CD14-positive monocyte (primary cell): ENCODE results near the gene RP2. TPM values are rescaled to one million over a fixed set of nuclear protein-coding genes. Genes with fewer than 3 reads are reported as not detected.

Experiments used
- DNase-seq, 3 donors: peaks; one replicate each; pipeline ENCODE4 v3.0.0-alpha.2; 2011 to 2022
- H2AFZ ChIP-seq: 2 replicates; pipeline ENCODE4 v1.6.0; 2012; ENCODE audit warnings: mild to moderate bottlenecking, low read depth, low read length, inconsistent platforms; ENCODE audit not compliant: insufficient read depth, poor library complexity, severe bottlenecking
- H3K27ac ChIP-seq, 2 donors: 1 replicate in 1 of 2; 2 replicates in 1 of 2; pipeline ENCODE4 v1.5.1; 2012 to 2013; ENCODE audit warnings: low read length in 2 of 2, control low read depth in 1 of 2, inconsistent platforms in 1 of 2, low read depth in 1 of 2, mild to moderate bottlenecking in 1 of 2
- H3K27me3 ChIP-seq, 2 donors: one replicate each; pipeline versions ENCODE4 v1.6.0 to v1.6.1; 2011 to 2013; ENCODE audit warnings: low read length in 2 of 2; ENCODE audit not compliant: control insufficient read depth in 2 of 2, insufficient read depth in 2 of 2
- H3K36me3 ChIP-seq, 2 donors: replicated peaks in 1 of 2; 1 replicate in 1 of 2; 2 replicates in 1 of 2; pipeline versions ENCODE4 v1.5.1 to v1.6.1; 2012 to 2013; ENCODE audit warnings: low read length in 2 of 2, control low read depth in 1 of 2, inconsistent platforms in 1 of 2, mild to moderate bottlenecking in 1 of 2; ENCODE audit not compliant: insufficient read depth in 2 of 2, control insufficient read depth in 1 of 2
- H3K4me1 ChIP-seq, 2 donors: 1 replicate in 1 of 2; 2 replicates in 1 of 2; pipeline versions ENCODE4 v1.5.1 to v1.6.1; 2012 to 2013; ENCODE audit warnings: low read length in 2 of 2, control low read depth in 1 of 2, inconsistent platforms in 1 of 2, mild to moderate bottlenecking in 1 of 2, moderate library complexity in 1 of 2; ENCODE audit not compliant: insufficient read depth in 2 of 2, control insufficient read depth in 1 of 2
- H3K4me2 ChIP-seq: replicated peaks from 2 replicates; pipeline ENCODE3; 2012; ENCODE audit warnings: low read length, moderate library complexity, mild to moderate bottlenecking; ENCODE audit not compliant: poor library complexity, severe bottlenecking; ENCODE audit errors: extremely low read depth
- H3K4me3 ChIP-seq, 3 experiments: fragments of 200-600 bp in 1 of 3; sonication (generic) in 1 of 3; replicated peaks in 1 of 3; 1 replicate in 2 of 3; 2 replicates in 1 of 3; pipeline ENCODE4 v1.5.1; 2011 to 2013; ENCODE audit warnings: low read length in 3 of 3, mild to moderate bottlenecking in 3 of 3, control low read depth in 2 of 3, low read depth in 2 of 3, inconsistent platforms in 1 of 3, moderate library complexity in 1 of 3
- H3K79me2 ChIP-seq: 2 replicates; pipeline ENCODE4 v1.6.0; 2012; ENCODE audit warnings: mild to moderate bottlenecking, control low read depth, inconsistent platforms, low read length, moderate library complexity; ENCODE audit not compliant: insufficient read depth
- H3K9ac ChIP-seq: 2 replicates; pipeline ENCODE4 v1.6.0; 2017; ENCODE audit warnings: low read length, mild to moderate bottlenecking; ENCODE audit not compliant: insufficient read depth, poor library complexity, severe bottlenecking
- H3K9me3 ChIP-seq, 2 donors: replicated peaks in 1 of 2; 1 replicate in 1 of 2; 2 replicates in 1 of 2; pipeline versions ENCODE4 v1.5.1 to v1.6.1; 2012 to 2013; ENCODE audit warnings: low read length in 2 of 2, control low read depth in 1 of 2; ENCODE audit not compliant: control insufficient read depth in 1 of 2, insufficient read depth in 1 of 2
- H4K20me1 ChIP-seq: 2 replicates; pipeline ENCODE4 v1.6.0; 2012; ENCODE audit warnings: mild to moderate bottlenecking, low read length, control low read depth, moderate library complexity; ENCODE audit not compliant: insufficient read depth
- H3K27ac Mint-ChIP-seq, 7 donors: one replicate each; pipeline ENCODE4 v1.8.0; 2020; ENCODE audit warnings: mild to moderate bottlenecking in 7 of 7, mixed read lengths in 7 of 7, moderate library complexity in 6 of 7, inconsistent platforms in 2 of 7
- H3K27me3 Mint-ChIP-seq, 3 donors: one replicate each; pipeline ENCODE4 v1.8.0; 2021 to 2022; ENCODE audit warnings: low read depth in 3 of 3, mild to moderate bottlenecking in 3 of 3, mixed read lengths in 3 of 3, moderate library complexity in 3 of 3, inconsistent platforms in 1 of 3
- H3K36me3 Mint-ChIP-seq, 2 donors: one replicate each; pipeline ENCODE4 v1.8.0; 2020; ENCODE audit warnings: mixed read lengths in 2 of 2, inconsistent platforms in 1 of 2, mild to moderate bottlenecking in 1 of 2
- H3K4me1 Mint-ChIP-seq: one replicate; pipeline ENCODE4 v1.8.0; 2020; ENCODE audit warnings: mild to moderate bottlenecking, mixed read lengths
- H3K4me3 Mint-ChIP-seq, 2 donors: one replicate each; pipeline ENCODE4 v1.8.0; 2020; ENCODE audit warnings: mild to moderate bottlenecking in 2 of 2, mixed read lengths in 2 of 2, moderate library complexity in 1 of 2
- H3K9me3 Mint-ChIP-seq, 7 donors: one replicate each; pipeline ENCODE4 v1.8.0; 2020 to 2022; ENCODE audit warnings: mixed read lengths in 7 of 7, mild to moderate bottlenecking in 6 of 7, moderate library complexity in 6 of 7, inconsistent platforms in 2 of 7
- CTCF ChIP-seq: fragments of 200-600 bp; IDR thresholded peaks from one replicate; pipeline ENCODE4 v1.8.0; 2022; ENCODE audit warnings: antibody characterized with exemption, mild to moderate bottlenecking
- WGBS: methylation state at CpG from one replicate; pipeline ENCODE4 v1.1.5; 2013; ENCODE audit warnings: missing lambda C conversion rate; ENCODE audit not compliant: insufficient coverage; 5-methylcytosine and 5-hydroxymethylcytosine counted together
- intact Hi-C, 2 donors: fragments of 100-400 bp; cut with micrococcal nuclease; formaldehyde crosslinking; loops; one replicate each; pipeline versions ENCODE4 v1.15.0 to v1.15.1; 2023
- polyA plus RNA-seq, 3 donors: library from polyadenylated mRNA; depleted of rRNA in 1 of 3; unstranded in 2 of 3; stranded (reverse) in 1 of 3; fragments of 300-500 nt in 2 of 3; fragments of >200 nt in 1 of 3; fragmentation: Illumina TruSeq in 2 of 3; gene quantifications; 1 replicate in 2 of 3; 2 replicates in 1 of 3; pipeline ENCODE4 v1.2.3, GENCODE V29; 2012 to 2021

RP2 gene
- polyA plus RNA-seq, 3 donors, result 17.2 to 60.3 (median 55.7) TPM

GRCh38 chrX:46903458-46904242, 66.8 kb downstream of the RP2 start:
- peak overlapping the region in 2 of 3 experiments; percentile 32 to 67 for H3K4me3 ChIP-seq

GRCh38 chrX:46904626-46905025, 67.8 kb downstream of the RP2 start:
- no peak for DNase-seq
- Mint-ChIP-seq H3K36me3 (no peaks in the 10 kb centered on the region), H3K4me3 (no peak overlapping the region), H3K27me3 (peaks cover 0 to 15% (median 0%) of the 10 kb centered on the region in 3 donors), H3K9me3 (peaks cover 0 to 2% (median 0%) of the 10 kb centered on the region in 7 donors), H3K27ac (no peak overlapping the region), H3K4me1 (peaks cover 3% of the 10 kb centered on the region)
- Histone ChIP-seq H3K9me3 (no peaks in the 10 kb centered on the region), H3K27ac (no peak overlapping the region), H3K4me1 (no peaks in the 10 kb centered on the region), H4K20me1 (no peaks in the 10 kb centered on the region), H3K9ac (no peak overlapping the region), H3K4me3 (no peak overlapping the region), H3K79me2 (no peaks in the 10 kb centered on the region), H3K4me2 (no peak overlapping the region), H3K36me3 (no peaks in the 10 kb centered on the region), H3K27me3 (peaks cover 0 to 2% of the 10 kb centered on the region in 2 donors), H2AFZ (no peak overlapping the region)
- TF ChIP-seq CTCF, result no peak
- no CpG with 5 or more reads among the region's 2 CpGs for WGBS
- intact Hi-C loops, result loop anchor here in 1 of 2 donors (10.0 kb wide), 1 partner anchor 70 kb away; no protein-coding TSS in a partner anchor

More at GRCh38 chrX:46903458-46904242, 66.8 kb downstream of the RP2 start:
- Histone ChIP-seq H3K36me3 (no peaks in the 10 kb centered on the region), H3K9ac (no peak overlapping the region), H3K4me2 (peak overlapping the region; percentile 69), H3K27ac (no peak overlapping the region), H3K79me2 (no peaks in the 10 kb centered on the region), H2AFZ (peak overlapping the region; percentile 43), H4K20me1 (no peaks in the 10 kb centered on the region), H3K9me3 (no peaks in the 10 kb centered on the region), H3K27me3 (peaks cover 0 to 2% of the 10 kb centered on the region in 2 donors), H3K4me1 (no peaks in the 10 kb centered on the region)
- Mint-ChIP-seq H3K4me3 (peak overlapping the region; percentile 77 to 82), H3K27me3 (peaks cover 0 to 18% (median 0%) of the 10 kb centered on the region in 3 donors), H3K9me3 (peaks cover 0 to 2% (median 0%) of the 10 kb centered on the region in 7 donors), H3K27ac (no peak overlapping the region), H3K36me3 (no peaks in the 10 kb centered on the region), H3K4me1 (peaks cover 3% of the 10 kb centered on the region)
- TF ChIP-seq CTCF, result peak; percentile 40
- DNase-seq, result peak; percentile 25 to 47 (median 36)
- intact Hi-C loops, result loop anchor here in 1 of 2 donors (10.0 kb wide), 1 partner anchor 71 kb away; no protein-coding TSS in a partner anchor
- 0% methylated on average over 5 of the region's 14 CpGs for WGBS
